ENCODE measurements around the gene PAK4.

- TF ChIP-seq POU2F2 (IDR thresholded peaks at IDR 0.05; ENCODE audit: borderline replicate concordance, low read depth, low read length) (no peak), E2F4 (IDR thresholded peaks at IDR 0.05; ENCODE audit: low read depth, low read length) (no peak), JUNB (IDR thresholded peaks at IDR 0.05) (no peak), POLR2A (IDR thresholded peaks at IDR 0.05; ENCODE audit: low read depth, low read length) (no peak), HDAC2 (IDR thresholded peaks at IDR 0.05) (no peak)
Measured at GRCh38 chr19:39199025-39199424, 73.4 kb downstream of the PAK4 start.
